GM11168 (cell line): Measurements from ENCODE around the gene UQCC3.
"Not testable (repeated sequence)": the region's sequence is repeated elsewhere in the genome, so short reads cannot be mapped to it uniquely, and the experiment has no call there.

Experiments used
- in situ Hi-C: fragments of 300-500 bp; cut with MboI; formaldehyde crosslinking; loops from one replicate; pipeline ENCODE4 v1.12.0; 2022; ENCODE audit warnings: low sequenced_read_pairs; ENCODE audit not compliant: unreplicated experiment

Gene UQCC3, protein sequence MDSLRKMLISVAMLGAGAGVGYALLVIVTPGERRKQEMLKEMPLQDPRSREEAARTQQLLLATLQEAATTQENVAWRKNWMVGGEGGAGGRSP

DNA sequence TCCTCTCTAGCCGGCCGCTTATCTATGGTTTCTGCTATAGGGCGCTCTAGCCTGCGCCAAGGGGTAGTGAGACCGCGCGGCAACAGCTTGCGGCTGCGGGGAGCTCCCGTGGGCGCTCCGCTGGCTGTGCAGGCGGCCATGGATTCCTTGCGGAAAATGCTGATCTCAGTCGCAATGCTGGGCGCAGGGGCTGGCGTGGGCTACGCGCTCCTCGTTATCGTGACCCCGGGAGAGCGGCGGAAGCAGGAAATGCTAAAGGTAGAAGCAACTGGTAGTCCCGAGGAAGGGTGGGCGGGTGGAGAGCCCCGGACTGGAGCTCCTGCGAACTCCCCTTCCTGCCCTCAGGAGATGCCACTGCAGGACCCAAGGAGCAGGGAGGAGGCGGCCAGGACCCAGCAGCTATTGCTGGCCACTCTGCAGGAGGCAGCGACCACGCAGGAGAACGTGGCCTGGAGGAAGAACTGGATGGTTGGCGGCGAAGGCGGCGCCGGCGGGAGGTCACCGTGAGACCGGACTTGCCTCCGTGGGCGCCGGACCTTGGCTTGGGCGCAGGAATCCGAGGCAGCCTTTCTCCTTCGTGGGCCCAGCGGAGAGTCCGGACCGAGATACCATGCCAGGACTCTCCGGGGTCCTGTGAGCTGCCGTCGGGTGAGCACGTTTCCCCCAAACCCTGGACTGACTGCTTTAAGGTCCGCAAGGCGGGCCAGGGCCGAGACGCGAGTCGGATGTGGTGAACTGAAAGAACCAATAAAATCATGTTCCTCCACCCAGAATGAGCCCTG is at the start of gene UQCC3, which contains the start of gene LBHD1:
UQCC3 (plus strand) TSS at position 66 of the 782 bp plus-strand sequence; CDS start at position 139, 73 bp downstream.
LBHD1 (minus strand) TSS at position 660 of the 782 bp plus-strand sequence. CDS start 2,236 bp downstream, outside the sequence.
- in situ Hi-C loops = no loop called here

DNA sequence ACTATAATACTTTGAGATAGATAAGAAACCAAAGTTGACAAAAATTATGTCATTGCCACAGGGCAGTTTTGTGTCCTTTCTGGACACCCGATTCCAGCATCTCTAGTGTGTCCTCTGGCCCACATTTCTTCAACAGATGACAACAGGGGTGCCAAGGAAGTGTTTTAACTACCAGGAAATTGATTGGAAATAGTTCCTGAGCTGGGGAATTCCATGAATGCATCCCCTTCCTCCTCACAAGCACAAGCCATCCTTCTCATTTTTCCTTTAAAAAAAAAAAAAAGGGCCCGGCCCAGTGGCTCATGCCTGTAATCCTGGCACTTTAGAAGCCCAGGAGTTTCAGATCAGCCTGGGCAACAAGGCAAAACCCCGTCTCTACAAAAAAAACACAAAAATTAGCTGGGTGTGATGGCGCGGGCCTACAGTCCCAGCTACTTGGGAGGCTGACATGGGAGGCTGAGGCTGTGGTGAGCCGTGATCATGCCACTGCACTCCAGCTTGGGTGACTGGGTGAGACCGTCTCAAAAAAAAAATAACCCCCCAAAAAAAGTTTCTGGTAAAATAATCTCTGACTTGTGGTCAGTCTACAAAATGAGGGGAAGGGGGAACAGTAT is 48.9 kb upstream of the UQCC3 start:
- in situ Hi-C loops = no loop called here

DNA sequence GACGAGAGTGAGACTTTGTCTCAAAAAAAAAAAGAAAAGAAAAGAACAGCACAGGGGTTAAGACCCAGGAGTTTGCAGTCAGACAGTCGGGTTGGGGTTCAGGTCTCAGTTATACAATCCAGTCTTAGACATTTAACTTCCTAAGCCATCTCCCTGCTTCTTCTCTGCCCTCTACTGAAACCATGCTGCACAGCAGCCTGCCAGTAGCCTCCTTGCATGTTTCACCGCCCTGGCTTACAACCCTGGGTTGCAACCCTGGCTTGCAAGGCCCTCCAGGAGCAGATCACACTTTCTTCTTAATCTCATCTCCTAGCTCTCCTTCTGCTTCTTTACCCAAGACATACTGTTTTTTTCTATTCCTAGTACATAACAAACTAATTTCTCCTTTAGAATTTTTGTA is 43.8 kb upstream of the UQCC3 start:
- in situ Hi-C loops = no loop called here

GRCh38 chr11:62632492-62632891 is 39.0 kb upstream of the UQCC3 start:
- in situ Hi-C loops = no loop called here

- in situ Hi-C loops = no loop called here
Measured at GRCh38 chr11:62644220-62644619, 27.3 kb upstream of the UQCC3 start.

DNA sequence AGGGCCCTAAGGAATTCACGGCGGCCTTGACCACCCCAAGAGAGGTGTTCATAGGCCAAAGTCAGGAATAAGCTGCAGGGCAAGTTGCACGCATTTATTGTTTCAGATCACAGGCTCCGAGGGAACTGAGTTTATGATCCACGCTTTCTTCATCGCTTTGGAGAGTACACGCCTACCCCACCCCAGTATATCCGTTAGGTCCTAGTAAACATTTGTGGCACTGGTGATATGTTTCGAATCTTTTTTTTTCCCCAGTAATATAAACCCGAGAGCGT is 25.9 kb upstream of the UQCC3 start:
- in situ Hi-C loops = no loop called here

GRCh38 chr11:62645946-62646824 is 25.3 kb upstream of the UQCC3 start, which contains the start of gene GANAB:
TSS of gene GANAB (minus strand) at chr11:62646613. CDS start at chr11:62646599, 14 bp downstream.
- in situ Hi-C loops = no loop called here

- in situ Hi-C loops = no loop called here
Measured at GRCh38 chr11:62646825-62647608, 24.5 kb upstream of the UQCC3 start.

GRCh38 chr11:62647609-62648005 is 23.9 kb upstream of the UQCC3 start:
- in situ Hi-C loops = no loop called here

GRCh38 chr11:62648185-62648966 is 23.1 kb upstream of the UQCC3 start:
- in situ Hi-C loops = no loop called here

DNA sequence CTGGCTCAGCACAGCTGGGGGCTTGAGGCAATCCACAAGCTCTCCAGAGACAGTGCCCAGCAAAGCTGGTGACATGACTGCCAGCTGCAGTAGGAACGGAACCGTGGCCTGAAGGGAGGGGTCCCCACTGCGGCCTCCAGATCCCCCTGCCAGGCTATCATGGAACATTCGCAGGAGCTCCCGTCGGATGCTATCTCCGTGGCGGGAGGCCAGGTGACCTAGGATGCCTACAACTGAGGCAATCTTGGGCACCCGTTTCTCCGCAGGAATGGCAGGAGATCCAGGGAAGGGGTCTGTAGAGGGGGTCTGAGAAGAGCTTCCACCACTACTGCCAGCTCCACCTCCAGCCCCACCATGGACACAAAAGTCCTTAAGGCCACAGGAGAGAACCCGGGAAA is 22.5 kb upstream of the UQCC3 start:
- in situ Hi-C loops = no loop called here

DNA sequence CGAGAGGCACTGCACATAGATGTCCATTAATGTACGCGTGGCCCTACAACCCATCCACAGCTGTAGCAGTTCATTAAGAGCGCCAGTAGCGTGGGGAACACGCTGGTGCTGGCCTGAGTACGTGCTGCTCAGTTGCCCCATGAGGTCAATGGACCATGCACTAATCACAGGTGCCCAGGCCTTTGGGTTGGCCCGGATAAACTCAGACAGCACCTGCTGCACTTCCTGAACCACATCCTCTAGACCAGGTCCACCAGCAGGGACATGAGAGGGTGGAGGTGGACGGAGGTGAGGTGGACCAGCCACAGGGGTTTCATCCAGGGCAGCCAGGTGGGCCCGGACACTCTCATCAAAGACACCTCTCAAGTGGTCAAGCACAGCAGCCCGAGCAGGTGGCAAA is 22.0 kb upstream of the UQCC3 start:
- in situ Hi-C loops = no loop called here

- in situ Hi-C loops = not testable (repeated sequence)
Measured at GRCh38 chr11:62650283-62650682, 21.2 kb upstream of the UQCC3 start.

- in situ Hi-C loops = no loop called here
Measured at GRCh38 chr11:62652161-62653006, 19.1 kb upstream of the UQCC3 start.

DNA sequence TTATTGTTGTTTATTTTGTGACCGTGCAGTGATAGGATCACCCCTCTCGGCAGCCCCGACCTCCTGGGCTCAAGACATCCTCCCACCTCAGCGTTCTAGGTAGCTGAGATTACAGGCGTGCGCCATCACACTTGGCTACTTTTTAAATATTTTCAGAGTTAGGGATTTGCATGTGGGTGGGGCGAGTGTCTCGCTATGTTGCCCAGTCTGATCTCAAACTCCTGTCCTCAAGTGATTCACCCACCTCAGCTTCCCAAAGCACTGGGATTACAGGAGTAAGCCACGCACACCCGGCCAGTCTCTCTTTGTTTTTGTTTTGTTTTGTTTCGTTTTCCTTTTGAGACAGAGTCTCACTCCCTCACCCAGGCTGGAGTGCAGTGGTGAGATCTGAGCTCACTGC is 17.2 kb upstream of the UQCC3 start:
- in situ Hi-C loops = no loop called here

GRCh38 chr11:62656796-62657429 is 14.6 kb upstream of the UQCC3 start:
- in situ Hi-C loops = no loop called here

GRCh38 chr11:62664405-62665074 is 6.9 kb upstream of the UQCC3 start:
- in situ Hi-C loops = no loop called here
